ENCODE data around the gene DBR1. TPM values are rescaled to one million over a fixed set of nuclear protein-coding genes. Genes with fewer than 3 reads are reported as not detected.
A peak's percentile ranks its signal among the peaks of the same experiment; 100 is the strongest.

The DBR1 gene
- total and polyA plus RNA-seq, 2 of the 13 experiments (the other 11 are each of a cell fraction or from before 2014, with no cell fraction given) = 6.4 to 16.7 TPM

DNA sequence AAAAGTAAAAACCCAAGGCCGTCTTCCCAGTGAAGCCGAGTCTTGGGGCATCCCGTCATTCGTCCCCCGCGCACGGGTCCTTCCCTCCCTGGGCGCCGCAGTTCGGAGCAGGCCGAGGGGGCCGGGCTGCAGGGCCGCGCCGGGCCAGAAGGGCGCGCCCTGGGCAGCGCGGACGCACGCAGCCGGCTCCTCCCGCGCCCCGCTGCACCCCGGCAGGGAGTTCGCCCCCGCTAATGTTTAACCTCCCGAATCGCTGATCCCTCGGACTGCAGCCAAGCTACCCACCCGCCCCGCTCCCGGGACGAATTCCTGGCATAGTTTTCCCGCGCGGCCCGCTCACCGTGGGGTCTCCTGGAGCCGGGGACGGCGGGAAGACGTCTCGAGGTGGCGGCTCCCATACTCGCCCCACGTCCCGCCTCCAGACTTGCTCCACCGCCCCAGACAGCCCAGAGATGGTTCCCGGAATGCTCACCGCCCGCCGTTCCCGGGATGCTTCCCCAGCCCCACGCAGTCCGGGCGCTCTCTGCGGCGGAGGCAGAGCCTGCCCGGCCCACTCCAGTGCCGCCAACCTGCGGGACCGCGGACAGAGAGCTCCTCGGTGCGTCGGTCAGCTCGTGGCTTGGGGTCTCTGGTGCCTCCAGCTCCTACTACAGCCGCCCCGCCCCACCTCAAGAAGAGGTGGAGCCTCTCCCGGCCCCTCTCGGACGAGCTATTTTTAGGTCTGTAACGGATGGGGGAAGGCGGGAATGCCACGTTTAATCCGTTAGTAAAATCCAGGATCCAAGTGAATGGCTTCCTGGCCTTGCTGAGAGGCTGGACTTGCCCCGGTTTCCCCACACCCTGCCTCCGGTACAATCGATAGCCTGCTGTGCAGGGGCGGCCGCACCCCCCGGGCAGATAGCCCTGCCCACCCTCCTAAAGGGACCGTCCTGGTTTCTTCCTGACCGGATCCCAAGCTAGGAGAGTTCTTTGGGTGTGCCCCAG is 59.4 kb downstream of the DBR1 start, which contains the start of gene DZIP1L (continued):
- TF ChIP-seq GABPA (IDR thresholded peaks at IDR 0.05; ENCODE audit: low read depth, low read length) = no peak
- no peak for TF ChIP-seq GABPA (CRISPR knock-in tag; IDR thresholded peaks at IDR 0.05; ENCODE audit: low read depth)
- no peak for TF ChIP-seq SOX5 (CRISPR knock-in tag; IDR thresholded peaks at IDR 0.05; ENCODE audit: borderline replicate concordance)
- no peak for TF ChIP-seq FUBP1 (CRISPR knock-in tag; IDR thresholded peaks at IDR 0.05; ENCODE audit: borderline replicate concordance)
- no peak for TF ChIP-seq ZNF550 (CRISPR knock-in tag; IDR thresholded peaks at IDR 0.05; ENCODE audit: borderline replicate concordance)
- TF ChIP-seq NCOA5 (CRISPR knock-in tag; IDR thresholded peaks at IDR 0.05) = no peak
- peak; percentile 30 for TF ChIP-seq TEAD3 (CRISPR knock-in tag; optimal IDR thresholded peaks at IDR 0.05; ENCODE audit: borderline replicate concordance)
- no peak for TF ChIP-seq FOXJ3 (CRISPR knock-in tag; IDR thresholded peaks at IDR 0.05; ENCODE audit: borderline replicate concordance)
- TF ChIP-seq TEAD2 (CRISPR knock-in tag; IDR thresholded peaks at IDR 0.05) = no peak
- TF ChIP-seq YY1 (IDR thresholded peaks at IDR 0.05; ENCODE audit: insufficient read depth, insufficient replicate concordance, low read depth, low read length) = peak; percentile 40
- no peak for TF ChIP-seq ZBTB7A (CRISPR knock-in tag; IDR thresholded peaks at IDR 0.05)
- TF ChIP-seq DMAP1 (CRISPR knock-in tag; IDR thresholded peaks at IDR 0.05) = no peak; the same call in 1 of the 2 replicates
- TF ChIP-seq HMGXB4 (CRISPR knock-in tag; IDR thresholded peaks at IDR 0.05; ENCODE audit: borderline replicate concordance in 1 of 2, low read depth in 1 of 2) = peak in 1 of 2 experiments; percentile 59; a peak in 1 of 4 replicates
- TF ChIP-seq, protein P1, sequence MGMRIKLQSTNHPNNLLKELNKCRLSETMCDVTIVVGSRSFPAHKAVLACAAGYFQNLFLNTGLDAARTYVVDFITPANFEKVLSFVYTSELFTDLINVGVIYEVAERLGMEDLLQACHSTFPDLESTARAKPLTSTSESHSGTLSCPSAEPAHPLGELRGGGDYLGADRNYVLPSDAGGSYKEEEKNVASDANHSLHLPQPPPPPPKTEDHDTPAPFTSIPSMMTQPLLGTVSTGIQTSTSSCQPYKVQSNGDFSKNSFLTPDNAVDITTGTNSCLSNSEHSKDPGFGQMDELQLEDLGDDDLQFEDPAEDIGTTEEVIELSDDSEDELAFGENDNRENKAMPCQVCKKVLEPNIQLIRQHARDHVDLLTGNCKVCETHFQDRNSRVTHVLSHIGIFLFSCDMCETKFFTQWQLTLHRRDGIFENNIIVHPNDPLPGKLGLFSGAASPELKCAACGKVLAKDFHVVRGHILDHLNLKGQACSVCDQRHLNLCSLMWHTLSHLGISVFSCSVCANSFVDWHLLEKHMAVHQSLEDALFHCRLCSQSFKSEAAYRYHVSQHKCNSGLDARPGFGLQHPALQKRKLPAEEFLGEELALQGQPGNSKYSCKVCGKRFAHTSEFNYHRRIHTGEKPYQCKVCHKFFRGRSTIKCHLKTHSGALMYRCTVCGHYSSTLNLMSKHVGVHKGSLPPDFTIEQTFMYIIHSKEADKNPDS (CRISPR knock-in tag; IDR thresholded peaks at IDR 0.05) = no peak
- 0 out of 4 replicates have a peak, but pooled peaks of 1 of the 2 experiments have one; percentile 24 for TF ChIP-seq POLR2A (IDR thresholded peaks at IDR 0.05; ENCODE audit: insufficient read depth in 1 of 2, low read depth in 2 of 2, low read length in 2 of 2)
- no peak for TF ChIP-seq NR2F2 (IDR thresholded peaks at IDR 0.05; ENCODE audit: borderline replicate concordance, low read depth)
- no peak for TF ChIP-seq ZNF564 (CRISPR knock-in tag; IDR thresholded peaks at IDR 0.05)
- TF ChIP-seq ZNF703 (CRISPR knock-in tag; IDR thresholded peaks at IDR 0.05; ENCODE audit: borderline replicate concordance) = no peak
- TF ChIP-seq ZNF567 (CRISPR knock-in tag; IDR thresholded peaks at IDR 0.05; ENCODE audit: borderline replicate concordance) = no peak
- no peak for TF ChIP-seq ZSCAN30 (CRISPR knock-in tag; IDR thresholded peaks at IDR 0.05)
- no peak for TF ChIP-seq MIER2 (CRISPR knock-in tag; IDR thresholded peaks at IDR 0.05)
- 0 out of 2 replicates have a peak, but pooled peaks have one; percentile 55 for TF ChIP-seq SRY (CRISPR knock-in tag; IDR thresholded peaks at IDR 0.05)
- no peak for TF ChIP-seq ZNF569 (CRISPR knock-in tag; IDR thresholded peaks at IDR 0.05; ENCODE audit: borderline replicate concordance)
- TF ChIP-seq FOSL2 (CRISPR knock-in tag; IDR thresholded peaks at IDR 0.05) = no peak
- no peak for TF ChIP-seq NCOA1 (CRISPR knock-in tag; IDR thresholded peaks at IDR 0.05)
- no peak for TF ChIP-seq ZNF788 (CRISPR knock-in tag; IDR thresholded peaks at IDR 0.05; ENCODE audit: borderline replicate concordance)
